IPS-18a (cell line): ENCODE measurements around the gene RIN3.

Experiments used
- H3K27ac ChIP-seq: one replicate; pipeline ENCODE4 v1.5.1; 2013; ENCODE audit warnings: low read length
- H3K27me3 ChIP-seq: one replicate; pipeline ENCODE4 v1.6.1; 2013; ENCODE audit warnings: mild to moderate bottlenecking, low read length; ENCODE audit not compliant: control insufficient read depth, insufficient read depth
- H3K36me3 ChIP-seq: one replicate; pipeline ENCODE4 v1.6.1; 2013; ENCODE audit warnings: low read depth, low read length; ENCODE audit not compliant: control insufficient read depth
- H3K4me1 ChIP-seq: one replicate; pipeline ENCODE4 v1.6.1; 2013; ENCODE audit warnings: low read depth, low read length; ENCODE audit not compliant: control insufficient read depth
- H3K4me3 ChIP-seq: one replicate; pipeline ENCODE4 v1.5.1; 2013; ENCODE audit warnings: low read length
- H3K9ac ChIP-seq: one replicate; pipeline ENCODE4 v1.6.1; 2013; ENCODE audit warnings: mild to moderate bottlenecking, low read length, moderate library complexity
- H3K9me3 ChIP-seq: one replicate; pipeline ENCODE4 v1.6.1; 2013; ENCODE audit warnings: low read depth, low read length; ENCODE audit not compliant: control insufficient read depth

Gene RIN3

GRCh38 chr14:92737206-92737605 is 223.6 kb downstream of the RIN3 start:
- no peaks in the 10 kb centered on the region for H3K9me3 ChIP-seq
- H3K27ac ChIP-seq, result no peak overlapping the region
- H3K9ac ChIP-seq, result no peak overlapping the region
- H3K4me1 ChIP-seq, result no peaks in the 10 kb centered on the region
- H3K4me3 ChIP-seq, result no peak overlapping the region
- peaks cover 2% of the 10 kb centered on the region for H3K36me3 ChIP-seq
- H3K27me3 ChIP-seq, result no peaks in the 10 kb centered on the region

- H3K27ac ChIP-seq, result no peak overlapping the region
- no peak overlapping the region for H3K4me3 ChIP-seq
- no peaks in the 10 kb centered on the region for H3K36me3 ChIP-seq
- H3K9ac ChIP-seq, result no peak overlapping the region
- H3K27me3 ChIP-seq, result no peaks in the 10 kb centered on the region
- H3K9me3 ChIP-seq, result no peaks in the 10 kb centered on the region
- H3K4me1 ChIP-seq, result no peaks in the 10 kb centered on the region
Observed at GRCh38 chr14:92737619-92738188, 224.1 kb downstream of the RIN3 start.
